ENCODE results near the gene ABHD16B.

Gene ABHD16B

GRCh38 chr20:63854069-63854765 is 7.1 kb upstream of the ABHD16B start:
- Histone ChIP-seq H3K9ac (peak overlapping the region; percentile 71), H3K27me3 (no peaks in the 10 kb centered on the region), H3K27ac (peak overlapping the region; percentile 81), H3K4me3 (peak overlapping the region; percentile 49), H3K36me3 (no peaks in the 10 kb centered on the region), H3K4me2 (peak overlapping the region; percentile 97), H3K4me1 (peaks cover 71% of the 10 kb centered on the region), H4K20me1 (no peaks in the 10 kb centered on the region), H3K9me3 (0 out of 2 replicates have a peak, but pooled peaks cover 4% of the 10 kb centered on the region)
- no peak for TF ChIP-seq Cebpa-rat (IDR thresholded peaks at IDR 0.05)

GRCh38 chr20:63854766-63855362 is 6.4 kb upstream of the ABHD16B start:
- Histone ChIP-seq H4K20me1 (no peaks in the 10 kb centered on the region), H3K27me3 (no peaks in the 10 kb centered on the region), H3K36me3 (no peaks in the 10 kb centered on the region), H3K4me2 (peak overlapping the region; percentile 97), H3K9me3 (0 out of 2 replicates have a peak, but pooled peaks cover 2% of the 10 kb centered on the region), H3K4me1 (peaks cover 77% of the 10 kb centered on the region), H3K4me3 (peak overlapping the region; percentile 49), H3K9ac (peak overlapping the region; percentile 71), H3K27ac (peak overlapping the region; percentile 81)
- no peak for TF ChIP-seq Cebpa-rat (IDR thresholded peaks at IDR 0.05)

- TF ChIP-seq Cebpa-rat (IDR thresholded peaks at IDR 0.05), result no peak
- Histone ChIP-seq H3K4me2 (peak overlapping the region; percentile 97), H3K4me3 (peak overlapping the region; percentile 49), H3K27ac (peak overlapping the region; percentile 81), H3K4me1 (peaks cover 82% of the 10 kb centered on the region), H3K9me3 (no peaks in the 10 kb centered on the region), H3K36me3 (no peaks in the 10 kb centered on the region), H4K20me1 (no peaks in the 10 kb centered on the region), H3K9ac (peak overlapping the region; percentile 71), H3K27me3 (no peaks in the 10 kb centered on the region)
Observed at GRCh38 chr20:63855363-63856097, 5.8 kb upstream of the ABHD16B start.

GRCh38 chr20:63856098-63856511 is 5.2 kb upstream of the ABHD16B start:
- no peak overlapping the region for H3K4me3 ChIP-seq
- H3K4me2 ChIP-seq, result peak overlapping the region; percentile 97
- 0 out of 2 replicates have a peak overlapping the region, but pooled peaks have one; percentile 26 for H3K27ac ChIP-seq
- H3K9ac ChIP-seq, result no peak overlapping the region
- no peaks in the 10 kb centered on the region for H3K9me3 ChIP-seq
- no peak for TF ChIP-seq Cebpa-rat (IDR thresholded peaks at IDR 0.05)
- H3K27me3 ChIP-seq, result no peaks in the 10 kb centered on the region
- H3K4me1 ChIP-seq, result peaks cover 82% of the 10 kb centered on the region
- no peaks in the 10 kb centered on the region for H4K20me1 ChIP-seq
- peaks cover 4% of the 10 kb centered on the region; the same call in 1 of the 2 replicates for H3K36me3 ChIP-seq

- no peak for TF ChIP-seq Cebpa-rat (IDR thresholded peaks at IDR 0.05)
- Histone ChIP-seq H3K4me1 (peaks cover 82% of the 10 kb centered on the region), H3K27me3 (no peaks in the 10 kb centered on the region), H3K9me3 (no peaks in the 10 kb centered on the region), H3K9ac (peak overlapping the region; percentile 72), H3K4me2 (peak overlapping the region; percentile 97), H3K36me3 (peaks cover 20% of the 10 kb centered on the region), H3K27ac (peak overlapping the region; percentile 90), H3K4me3 (peak overlapping the region; percentile 54; the same call in 1 of the 2 replicates), H4K20me1 (no peaks in the 10 kb centered on the region)
Observed at GRCh38 chr20:63857764-63858392, 3.4 kb upstream of the ABHD16B start.

GRCh38 chr20:63858393-63859165 is 2.7 kb upstream of the ABHD16B start:
- Histone ChIP-seq H3K27ac (peak overlapping the region; percentile 90), H3K4me1 (peaks cover 86% of the 10 kb centered on the region), H3K36me3 (peaks cover 20% of the 10 kb centered on the region), H4K20me1 (no peaks in the 10 kb centered on the region), H3K27me3 (no peaks in the 10 kb centered on the region), H3K9ac (peak overlapping the region; percentile 72), H3K4me2 (peak overlapping the region; percentile 97), H3K9me3 (no peaks in the 10 kb centered on the region), H3K4me3 (peak overlapping the region; percentile 54)
- TF ChIP-seq Cebpa-rat (IDR thresholded peaks at IDR 0.05), result no peak

GRCh38 chr20:63859166-63859699 is 2.1 kb upstream of the ABHD16B start:
- Histone ChIP-seq H3K27ac (peak overlapping the region; percentile 90), H4K20me1 (no peaks in the 10 kb centered on the region), H3K36me3 (peaks cover 20% of the 10 kb centered on the region), H3K9me3 (no peaks in the 10 kb centered on the region), H3K4me1 (peaks cover 84% of the 10 kb centered on the region), H3K4me2 (peak overlapping the region; percentile 97), H3K4me3 (peak overlapping the region; percentile 54), H3K9ac (peak overlapping the region; percentile 72), H3K27me3 (no peaks in the 10 kb centered on the region)
- no peak for TF ChIP-seq Cebpa-rat (IDR thresholded peaks at IDR 0.05)

- H3K4me1 ChIP-seq, result peaks cover 71% of the 10 kb centered on the region
- no peaks in the 10 kb centered on the region for H3K9me3 ChIP-seq
- H3K4me2 ChIP-seq, result peak overlapping the region; percentile 17; the same call in 1 of the 2 replicates
- H3K36me3 ChIP-seq, result peaks cover 20% of the 10 kb centered on the region
- no peaks in the 10 kb centered on the region for H3K27me3 ChIP-seq
- H3K27ac ChIP-seq, result peak overlapping the region; percentile 54
- TF ChIP-seq Cebpa-rat (IDR thresholded peaks at IDR 0.05), result no peak
- H3K9ac ChIP-seq, result peak overlapping the region; percentile 43; the same call in 1 of the 2 replicates
- no peak overlapping the region for H3K4me3 ChIP-seq
- peaks cover 2% of the 10 kb centered on the region for H4K20me1 ChIP-seq
Observed at GRCh38 chr20:63860325-63861051, 810 bp upstream of the ABHD16B start.

Data from BLaER1 (cell line).